Measurements from ENCODE around the gene NOL9.

The NOL9 gene

GRCh38 chr1:6476483-6476882 is 77.8 kb downstream of the NOL9 start:
- TF ChIP-seq, protein P1, sequence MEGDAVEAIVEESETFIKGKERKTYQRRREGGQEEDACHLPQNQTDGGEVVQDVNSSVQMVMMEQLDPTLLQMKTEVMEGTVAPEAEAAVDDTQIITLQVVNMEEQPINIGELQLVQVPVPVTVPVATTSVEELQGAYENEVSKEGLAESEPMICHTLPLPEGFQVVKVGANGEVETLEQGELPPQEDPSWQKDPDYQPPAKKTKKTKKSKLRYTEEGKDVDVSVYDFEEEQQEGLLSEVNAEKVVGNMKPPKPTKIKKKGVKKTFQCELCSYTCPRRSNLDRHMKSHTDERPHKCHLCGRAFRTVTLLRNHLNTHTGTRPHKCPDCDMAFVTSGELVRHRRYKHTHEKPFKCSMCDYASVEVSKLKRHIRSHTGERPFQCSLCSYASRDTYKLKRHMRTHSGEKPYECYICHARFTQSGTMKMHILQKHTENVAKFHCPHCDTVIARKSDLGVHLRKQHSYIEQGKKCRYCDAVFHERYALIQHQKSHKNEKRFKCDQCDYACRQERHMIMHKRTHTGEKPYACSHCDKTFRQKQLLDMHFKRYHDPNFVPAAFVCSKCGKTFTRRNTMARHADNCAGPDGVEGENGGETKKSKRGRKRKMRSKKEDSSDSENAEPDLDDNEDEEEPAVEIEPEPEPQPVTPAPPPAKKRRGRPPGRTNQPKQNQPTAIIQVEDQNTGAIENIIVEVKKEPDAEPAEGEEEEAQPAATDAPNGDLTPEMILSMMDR (IDR thresholded peaks at IDR 0.05) = no peak

DNA sequence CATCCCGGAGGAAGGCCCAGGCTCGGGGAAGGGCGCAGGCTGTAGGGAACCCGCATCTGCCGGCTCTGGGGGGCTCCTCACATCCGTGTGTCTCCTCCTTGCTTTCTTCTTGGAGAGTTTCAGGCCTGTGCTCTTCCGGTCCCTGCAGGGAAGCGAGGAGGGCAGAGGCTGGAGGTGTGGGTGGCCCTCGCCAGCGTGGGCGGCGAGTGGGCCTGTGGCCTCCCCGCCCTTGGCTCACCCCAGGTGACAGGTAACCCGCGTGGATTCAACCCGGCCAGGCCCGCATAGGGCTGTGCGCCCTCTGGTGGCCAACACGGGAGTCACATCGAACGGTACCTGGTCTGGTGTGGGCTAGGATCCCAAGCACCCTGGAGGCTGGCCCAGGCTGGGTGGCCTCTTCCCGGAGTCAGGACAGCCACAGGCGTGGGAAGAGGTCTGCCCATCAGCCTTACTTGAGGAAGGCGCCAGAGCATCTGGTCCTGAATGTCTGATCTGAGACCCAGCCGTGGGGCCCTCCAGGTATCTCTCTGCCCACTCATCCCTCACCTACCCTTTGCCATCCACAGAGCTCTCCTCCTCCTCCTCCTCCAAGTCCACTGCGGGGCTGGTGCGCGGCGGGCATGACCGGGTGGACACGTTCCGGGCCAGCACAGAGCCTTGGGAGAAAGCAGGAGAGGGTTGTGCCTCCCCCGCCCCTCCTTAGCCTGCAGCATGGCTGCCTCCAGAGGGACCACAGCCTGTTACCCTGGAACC is 78.8 kb downstream of the NOL9 start:
- TF ChIP-seq, protein P1 (IDR thresholded peaks at IDR 0.05) = peak; percentile 99

DNA sequence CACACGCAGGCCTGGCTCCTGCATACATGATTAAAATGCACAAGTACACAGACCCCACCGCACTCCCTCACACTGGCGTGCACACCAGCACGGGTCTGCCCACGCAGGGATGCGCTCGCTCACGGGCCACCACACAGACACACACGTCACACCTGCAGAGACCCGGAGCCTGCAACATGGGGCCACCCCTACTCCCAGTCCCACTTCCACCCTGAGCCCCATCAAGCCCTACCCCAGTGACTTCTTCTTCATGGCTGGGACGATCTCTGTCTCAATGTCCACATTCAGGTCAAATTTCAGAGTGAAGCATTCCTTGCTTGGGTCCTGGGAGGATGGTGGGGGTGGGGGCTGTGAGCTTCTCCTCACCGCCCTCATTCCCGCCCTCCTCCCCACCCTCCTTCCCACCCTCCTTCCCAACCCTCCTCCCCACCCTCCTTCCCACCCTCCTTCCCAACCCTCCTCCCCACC is 79.5 kb downstream of the NOL9 start:
- TF ChIP-seq, protein P1 (IDR thresholded peaks at IDR 0.05) = no peak

GRCh38 chr1:6473974-6474814 is 80.1 kb downstream of the NOL9 start:
- TF ChIP-seq, protein P1 (IDR thresholded peaks at IDR 0.05) = no peak

DNA sequence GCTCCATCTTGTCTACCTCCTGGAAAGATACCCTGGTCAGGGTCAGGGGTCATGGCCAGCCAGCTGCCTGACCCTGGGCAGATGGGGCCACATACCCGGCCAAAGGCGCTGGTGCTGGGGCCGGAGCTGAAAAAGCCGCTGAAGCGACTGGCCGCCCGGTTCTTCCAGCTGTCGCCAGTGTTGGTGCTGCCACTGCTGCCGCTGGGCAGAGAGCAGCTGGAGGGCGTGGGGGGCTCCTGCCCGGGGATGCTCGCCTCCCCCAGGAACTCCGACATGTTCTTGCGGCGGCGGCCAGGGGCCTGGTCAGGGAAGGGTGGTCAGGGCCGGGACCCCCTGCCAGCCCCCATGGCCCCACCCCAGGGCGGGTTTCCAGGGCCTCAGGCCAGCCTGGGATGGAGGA is 81.2 kb downstream of the NOL9 start:
- TF ChIP-seq, protein P1 (IDR thresholded peaks at IDR 0.05) = no peak

- TF ChIP-seq, protein P1 (IDR thresholded peaks at IDR 0.05) = peak; percentile 47
Observed at GRCh38 chr1:6472391-6472790, 81.9 kb downstream of the NOL9 start.

DNA sequence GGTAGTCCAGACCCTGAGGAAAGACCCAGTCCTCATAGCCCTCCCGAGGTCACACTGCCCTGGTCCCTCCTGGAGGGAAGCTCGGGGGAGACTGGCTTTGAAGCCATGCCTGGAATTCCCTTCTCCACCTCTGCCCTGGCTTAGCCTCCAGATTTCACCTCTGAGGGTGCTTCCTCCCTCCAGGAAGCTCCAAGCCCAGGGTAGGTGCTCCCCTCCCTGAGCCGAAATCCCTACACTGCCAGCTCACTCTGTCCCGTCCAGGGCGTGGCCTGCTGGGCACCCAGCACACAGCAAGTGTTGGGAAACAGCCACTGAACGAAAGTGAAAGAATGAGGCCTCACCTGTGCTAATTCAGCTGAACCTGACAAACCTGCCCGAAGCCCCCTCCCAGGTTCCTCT is 82.3 kb downstream of the NOL9 start:
- TF ChIP-seq, protein P1 (IDR thresholded peaks at IDR 0.05) = no peak

All from LNCAP (cell line).